HG02610 (cell line): ENCODE data around the gene FNDC3B.

Source experiments
- ATAC-seq: cut with Tn5 transposase; IDR thresholded peaks from one replicate; pipeline ENCODE4 v1.9.1; 2021; ENCODE audit warnings: mild to moderate bottlenecking, moderate library complexity; ENCODE audit not compliant: unreplicated experiment

Gene FNDC3B

GRCh38 chr3:172376402-172376801 is 337.0 kb downstream of the FNDC3B start:
- ATAC-seq = no peak

DNA sequence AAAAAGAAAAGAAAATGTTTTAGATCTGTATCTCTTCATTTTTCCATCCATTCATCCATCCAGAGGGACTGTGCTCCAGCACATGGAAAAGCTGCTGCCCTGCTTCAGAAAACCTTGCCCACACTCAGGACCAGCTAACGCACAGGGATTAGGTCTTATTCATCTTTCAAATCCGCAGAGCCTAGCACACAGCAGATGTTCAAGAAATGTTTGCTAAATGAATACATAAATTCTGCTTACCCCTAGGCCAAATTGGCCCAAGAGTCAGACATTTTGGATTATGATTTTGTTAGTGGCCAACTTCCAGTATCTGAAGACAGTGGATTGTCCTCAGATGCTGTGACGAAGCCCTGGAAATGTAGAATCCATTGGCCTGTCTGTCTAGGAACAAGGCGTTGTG is 337.5 kb downstream of the FNDC3B start:
- no peak for ATAC-seq

- ATAC-seq = no peak
Observed at GRCh38 chr3:172378439-172378838, 339.1 kb downstream of the FNDC3B start.

DNA sequence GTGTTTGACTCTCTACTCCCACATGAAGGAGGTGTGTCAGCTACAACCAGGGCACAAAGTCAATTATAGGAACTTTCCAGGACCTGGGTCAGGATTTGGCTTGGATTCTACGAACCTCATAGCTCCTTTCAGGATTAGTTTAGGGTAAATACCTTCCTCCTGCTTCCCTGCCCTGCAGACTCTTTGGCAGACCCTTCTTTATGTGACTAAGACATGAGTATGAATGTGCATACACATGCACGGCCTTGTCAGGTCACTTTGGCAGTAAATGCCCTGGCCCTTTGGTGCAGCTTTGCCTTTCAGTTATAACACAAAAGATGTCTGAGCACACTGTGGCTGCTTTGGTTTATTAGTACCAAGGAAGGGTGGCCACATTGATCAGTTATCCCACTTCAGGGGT is 340.0 kb downstream of the FNDC3B start:
- no peak for ATAC-seq

GRCh38 chr3:172380632-172381031 is 341.3 kb downstream of the FNDC3B start:
- ATAC-seq = no peak

DNA sequence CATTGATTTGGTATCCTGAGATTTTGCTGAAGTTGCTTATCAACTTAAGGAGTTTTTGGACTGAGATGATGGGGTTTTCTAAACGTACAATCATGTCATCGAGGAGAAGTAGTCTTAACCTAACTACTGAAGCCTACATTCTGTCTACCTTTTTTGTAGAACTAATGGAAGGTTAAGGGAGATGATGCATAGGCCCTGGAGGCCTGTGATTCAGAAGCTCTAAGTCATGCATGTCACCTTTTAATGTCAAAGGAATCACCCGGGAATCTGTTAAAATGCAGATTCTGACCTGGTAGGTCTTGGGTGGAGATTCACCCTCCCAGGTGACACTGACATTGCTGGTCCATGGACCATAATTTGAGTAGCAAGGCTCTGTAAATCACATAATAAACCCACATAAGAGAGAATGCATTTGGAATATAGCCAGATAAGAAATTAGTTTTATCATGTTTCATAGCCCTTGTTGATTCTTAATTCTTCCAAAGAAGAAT is 344.0 kb downstream of the FNDC3B start:
- no peak for ATAC-seq

DNA sequence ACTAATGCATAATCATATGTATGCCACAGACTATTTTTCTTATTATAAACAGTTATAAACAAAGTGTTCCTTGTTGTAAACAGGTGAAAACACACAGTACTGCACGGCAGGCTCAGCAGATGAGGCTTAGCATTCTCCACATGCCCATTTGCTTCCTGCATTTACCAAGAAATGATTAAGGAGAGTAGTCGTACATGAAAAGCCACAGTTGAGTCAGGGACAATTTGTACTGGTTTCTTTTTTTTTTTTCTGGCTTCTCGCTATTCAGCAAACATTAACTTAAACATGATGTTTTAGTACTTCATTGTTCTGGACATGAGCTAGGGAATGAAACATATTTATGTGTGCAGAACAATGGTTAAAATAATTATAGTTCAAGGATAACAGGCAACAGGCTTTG is 345.5 kb downstream of the FNDC3B start:
- no peak for ATAC-seq

DNA sequence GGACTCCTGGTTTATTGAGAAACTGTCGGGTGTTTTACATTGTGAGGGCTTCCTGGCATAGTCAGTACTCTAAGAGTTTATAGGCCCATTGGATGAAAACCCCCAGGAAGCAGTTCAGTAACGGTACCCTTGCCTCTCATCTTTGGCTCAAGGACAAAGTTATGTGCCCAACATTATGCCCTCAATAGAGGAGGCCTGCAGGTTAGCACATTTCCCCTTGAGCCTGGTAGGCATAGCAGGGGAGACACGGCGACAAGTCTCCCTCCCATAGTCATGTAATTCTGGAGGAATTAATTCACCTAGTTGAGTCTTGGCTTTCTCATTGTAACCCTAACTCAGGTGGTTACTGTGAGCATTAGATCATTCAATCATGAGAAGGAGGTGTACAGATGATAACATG is 348.4 kb downstream of the FNDC3B start:
- no peak for ATAC-seq

- ATAC-seq = no peak
Observed at GRCh38 chr3:172388412-172389078, 349.2 kb downstream of the FNDC3B start.

GRCh38 chr3:172390792-172391191 is 351.4 kb downstream of the FNDC3B start:
- ATAC-seq = no peak

GRCh38 chr3:172391592-172392302 is 352.4 kb downstream of the FNDC3B start:
- ATAC-seq = no peak

GRCh38 chr3:172394692-172395091 is 355.3 kb downstream of the FNDC3B start:
- ATAC-seq = no peak

DNA sequence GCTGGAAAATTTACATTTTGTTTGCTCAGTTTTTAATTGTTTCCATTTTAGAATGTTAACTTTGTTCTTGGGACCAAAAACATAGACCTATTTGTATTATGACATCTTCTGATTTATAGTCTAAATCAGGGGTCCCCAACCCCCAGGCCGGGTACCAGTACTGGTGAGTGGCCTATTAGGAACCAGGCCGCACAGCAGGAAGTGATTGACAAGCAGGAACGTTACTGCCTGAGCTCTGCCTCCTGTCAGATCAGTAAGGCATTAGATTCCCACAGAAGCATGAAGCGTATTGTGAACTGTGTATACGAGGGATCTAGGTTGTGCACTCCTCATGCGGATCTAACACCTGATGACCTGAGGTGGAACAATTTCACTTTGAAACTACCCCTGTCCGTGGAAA is 357.0 kb downstream of the FNDC3B start:
- no peak for ATAC-seq

- no peak for ATAC-seq
Observed at GRCh38 chr3:172397716-172398405, 358.5 kb downstream of the FNDC3B start.

GRCh38 chr3:172398484-172398883 is 359.1 kb downstream of the FNDC3B start:
- ATAC-seq = no peak

DNA sequence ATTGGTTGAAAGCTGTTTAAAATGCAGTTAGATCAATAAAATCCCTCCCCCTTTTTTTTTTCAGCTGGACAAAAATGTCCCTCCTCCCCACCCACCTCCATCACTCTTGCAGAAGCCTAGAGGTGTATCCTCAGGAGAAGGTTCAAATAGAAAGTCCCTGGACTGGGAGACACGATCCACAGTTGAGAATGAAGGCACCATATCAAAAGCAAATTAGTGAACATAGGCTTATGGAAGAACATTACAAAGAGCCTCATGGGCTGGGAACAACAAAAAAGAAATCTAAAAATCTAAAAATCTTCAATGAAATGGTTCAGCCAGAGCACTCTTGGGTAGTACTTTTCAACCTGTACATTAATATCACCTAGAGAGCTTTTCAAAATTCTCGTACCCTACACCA is 362.7 kb downstream of the FNDC3B start:
- no peak for ATAC-seq

- no peak for ATAC-seq
Observed at GRCh38 chr3:172402892-172403643, 363.7 kb downstream of the FNDC3B start.

- no peak for ATAC-seq
Observed at GRCh38 chr3:172404237-172404962, 365.0 kb downstream of the FNDC3B start.

GRCh38 chr3:172405914-172406313 is 366.5 kb downstream of the FNDC3B start:
- no peak for ATAC-seq

- ATAC-seq = no peak
Observed at GRCh38 chr3:172407872-172408271, 368.5 kb downstream of the FNDC3B start.
